Bronchial epithelial cell (primary cell): ENCODE data around the gene TMEM72. TPM values are rescaled to one million over a fixed set of nuclear protein-coding genes. Genes with fewer than 3 reads are reported as not detected.

Experiments used
- DNase-seq: peaks from one replicate; pipeline ENCODE4 v3.0.0-alpha.2; 2010; ENCODE audit warnings: low read depth
- FAIRE-seq: peaks from 2 replicates; lab custom pipeline; 2011; peaks lifted over from hg19 to GRCh38; lab: Jason Lieb, UNC
- H3K27me3 ChIP-seq: 2 replicates; pipeline ENCODE4 v1.5.1; 2011; ENCODE audit warnings: low read length; ENCODE audit not compliant: control insufficient read depth, insufficient read depth
- H3K36me3 ChIP-seq: 2 replicates; pipeline ENCODE4 v1.5.1; 2011; ENCODE audit warnings: low read length; ENCODE audit not compliant: control insufficient read depth, insufficient read depth
- H3K4me3 ChIP-seq: 2 replicates; pipeline ENCODE4 v1.5.1; 2011; ENCODE audit warnings: mild to moderate bottlenecking, low read depth, low read length, control low read depth
- CTCF ChIP-seq: IDR thresholded peaks from 2 replicates; pipeline ENCODE4 v1.5.1; 2011; ENCODE audit warnings: mild to moderate bottlenecking, moderate library complexity, low read length, control low read depth, inconsistent platforms; ENCODE audit not compliant: insufficient read depth, severe bottlenecking
- total RNA-seq: library from RNA; depleted of rRNA; stranded (reverse); fragments of >200 nt; gene quantifications from 2 replicates; pipeline ENCODE4 v1.2.1, GENCODE V29; 2014

TMEM72 gene
- total RNA-seq, 1 donor from 2014 or later = not detected

GRCh38 chr10:44883593-44884331, 27.4 kb upstream of the TMEM72 start:
- DNase-seq (no peak), FAIRE-seq (no peak)
- Histone ChIP-seq H3K36me3 (no peaks in the 10 kb centered on the region), H3K4me3 (no peak overlapping the region), H3K27me3 (no peaks in the 10 kb centered on the region)
- TF ChIP-seq CTCF = no peak

- DNase-seq (no peak), FAIRE-seq (no peak)
- Histone ChIP-seq H3K4me3 (no peak overlapping the region), H3K27me3 (no peaks in the 10 kb centered on the region), H3K36me3 (no peaks in the 10 kb centered on the region)
- no peak for TF ChIP-seq CTCF
Observed at GRCh38 chr10:44885710-44886109, 25.4 kb upstream of the TMEM72 start.

- no peaks in the 10 kb centered on the region for H3K36me3 ChIP-seq
- no peak overlapping the region for H3K4me3 ChIP-seq
- DNase-seq (no peak), FAIRE-seq (no peak)
- no peaks in the 10 kb centered on the region for H3K27me3 ChIP-seq
- TF ChIP-seq CTCF = no peak
Observed at GRCh38 chr10:44886966-44887365, 24.2 kb upstream of the TMEM72 start.

- no peak for DNase-seq
- FAIRE-seq = no peak
- TF ChIP-seq CTCF = no peak
Observed at GRCh38 chr10:44888886-44889285, 22.3 kb upstream of the TMEM72 start.

GRCh38 chr10:44889834-44890233, 21.3 kb upstream of the TMEM72 start:
- no peak for TF ChIP-seq CTCF
- Histone ChIP-seq H3K4me3 (no peak overlapping the region), H3K36me3 (no peaks in the 10 kb centered on the region), H3K27me3 (no peaks in the 10 kb centered on the region)
- no peak for FAIRE-seq
- DNase-seq = no peak

More at GRCh38 chr10:44888886-44889285, 22.3 kb upstream of the TMEM72 start:
- Histone ChIP-seq H3K27me3 (no peaks in the 10 kb centered on the region), H3K4me3 (no peak overlapping the region), H3K36me3 (no peaks in the 10 kb centered on the region)
